ENCODE data around the gene EVA1C. TPM values are rescaled to one million over a fixed set of nuclear protein-coding genes. Genes with fewer than 3 reads are reported as not detected.
"Not testable (repeated sequence)": the region's sequence is repeated elsewhere in the genome, so short reads cannot be mapped to it uniquely, and the experiment has no call there.

Gene EVA1C
- total and polyA plus RNA-seq, 2 donors, result 5.0 to 26.2 TPM

DNA sequence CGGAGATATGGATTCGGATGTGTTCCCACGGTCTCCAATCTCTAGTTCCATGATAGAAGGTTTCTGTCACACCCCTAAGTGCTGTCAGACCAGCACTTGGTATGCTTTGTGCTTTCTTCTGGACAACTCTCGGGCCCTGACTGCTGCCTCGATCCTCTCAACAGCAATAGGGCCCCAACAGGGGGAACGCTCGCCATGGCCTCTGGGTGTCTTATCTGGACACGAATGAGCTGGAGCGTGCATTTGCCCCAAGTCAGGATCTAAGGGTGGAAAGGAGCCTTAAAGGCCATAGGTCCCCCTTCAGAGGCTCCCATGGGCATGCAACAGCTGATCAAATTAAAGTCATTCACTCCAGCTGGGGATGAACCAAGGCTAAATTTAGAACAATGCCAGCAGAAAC, 96.1 kb downstream of the EVA1C start:
- no peak overlapping the region for H3K4me3 ChIP-seq (ENCODE audit: low read length in 2 of 2)
- no peaks in the 10 kb centered on the region for H3K9me3 ChIP-seq (ENCODE audit: control insufficient read depth in 2 of 2, insufficient read depth in 1 of 2, low read length in 1 of 2)
- H3K27ac ChIP-seq (ENCODE audit: low read depth in 1 of 2, low read length in 1 of 2), result no peak overlapping the region
- no peaks in the 10 kb centered on the region for H3K27me3 ChIP-seq (ENCODE audit: control insufficient read depth in 2 of 2, insufficient read depth in 1 of 2, low read length in 1 of 2)
- H3K4me1 ChIP-seq (ENCODE audit: control insufficient read depth in 2 of 2, insufficient read depth in 2 of 2, low read length in 2 of 2), result no peaks in the 10 kb centered on the region
- 98% methylated on average over 9 of the region's 9 CpGs for WGBS
- DNase-seq (ENCODE audit: low read depth in 6 of 9, low spot score in 9 of 9), result no peak
- H3K36me3 ChIP-seq (ENCODE audit: control insufficient read depth in 2 of 2, insufficient read depth in 2 of 2, low read length in 1 of 2), result peaks cover 0 to 3% of the 10 kb centered on the region in 2 donors

DNA sequence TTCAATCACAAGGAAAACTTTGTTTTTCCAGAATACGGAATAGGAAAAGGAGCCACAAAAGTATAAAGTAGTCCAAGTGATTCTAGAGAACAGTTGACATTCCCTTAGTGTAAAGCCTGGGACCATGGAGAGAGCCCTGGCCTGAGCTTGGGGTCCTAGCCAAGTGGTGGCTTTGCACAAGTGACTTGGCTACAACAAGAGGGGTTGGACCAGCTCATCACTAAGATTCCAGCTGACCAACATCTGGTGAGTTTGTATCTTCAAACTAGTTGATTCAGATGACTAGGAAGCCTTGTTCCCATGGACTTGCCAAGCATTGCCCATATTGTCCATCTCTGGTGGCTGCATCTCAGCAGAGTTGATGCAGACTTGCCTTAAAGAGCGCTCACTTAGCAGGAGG, 96.5 kb downstream of the EVA1C start:
- H3K4me1 ChIP-seq (ENCODE audit: control insufficient read depth in 2 of 2, insufficient read depth in 2 of 2, low read length in 2 of 2); H3K27me3 ChIP-seq (ENCODE audit: control insufficient read depth in 2 of 2, insufficient read depth in 1 of 2, low read length in 1 of 2); H3K36me3 ChIP-seq (ENCODE audit: control insufficient read depth in 2 of 2, insufficient read depth in 2 of 2, low read length in 1 of 2); H3K9me3 ChIP-seq (ENCODE audit: control insufficient read depth in 2 of 2, insufficient read depth in 1 of 2, low read length in 1 of 2); H3K27ac ChIP-seq (ENCODE audit: low read depth in 1 of 2, low read length in 1 of 2); H3K4me3 ChIP-seq (ENCODE audit: low read length in 2 of 2); DNase-seq (ENCODE audit: low read depth in 6 of 9, low spot score in 9 of 9): not testable (repeated sequence)
- WGBS, result 96% methylated on average over 2 of the region's 2 CpGs

DNA sequence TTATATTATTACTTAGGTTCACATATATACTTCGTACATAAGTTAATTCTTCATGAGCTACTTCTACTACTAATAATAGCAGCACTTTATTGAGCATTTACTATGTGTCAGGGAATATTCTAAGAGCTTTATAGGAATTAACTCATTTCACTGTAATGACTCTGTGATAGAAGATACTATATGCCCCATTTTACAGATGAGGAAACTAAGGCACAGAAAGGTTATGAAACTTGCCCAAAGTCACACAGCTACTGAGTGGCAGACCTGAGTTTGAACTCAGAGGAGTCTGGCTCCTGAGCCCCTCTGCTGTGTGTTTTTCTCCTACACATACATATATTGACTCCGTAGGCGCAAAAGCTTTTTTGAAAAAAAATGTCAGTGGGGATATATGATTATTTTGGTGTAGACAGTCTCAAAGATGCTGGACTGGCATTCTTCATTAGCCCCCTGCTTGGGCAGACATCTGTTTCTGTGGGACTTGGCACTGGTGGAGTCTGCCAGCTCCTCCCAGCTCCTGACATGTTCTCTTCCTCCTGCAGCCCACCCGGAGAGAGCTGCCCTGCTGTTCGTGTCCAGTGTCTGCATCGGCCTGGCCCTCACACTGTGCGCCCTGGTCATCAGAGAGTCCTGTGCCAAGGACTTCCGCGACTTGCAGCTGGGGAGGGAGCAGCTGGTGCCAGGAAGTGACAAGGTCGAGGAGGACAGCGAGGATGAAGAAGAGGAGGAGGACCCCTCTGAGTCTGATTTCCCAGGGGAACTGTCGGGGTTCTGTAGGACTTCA, 102.0 kb downstream of the EVA1C start:
- no peaks in the 10 kb centered on the region for H3K27me3 ChIP-seq (ENCODE audit: control insufficient read depth in 2 of 2, insufficient read depth in 1 of 2, low read length in 1 of 2)
- no peak overlapping the region for H3K4me3 ChIP-seq (ENCODE audit: low read length in 2 of 2)
- H3K36me3 ChIP-seq (ENCODE audit: control insufficient read depth in 2 of 2, insufficient read depth in 2 of 2, low read length in 1 of 2), result peaks cover 0 to 3% of the 10 kb centered on the region in 2 donors
- no peaks in the 10 kb centered on the region for H3K4me1 ChIP-seq (ENCODE audit: control insufficient read depth in 2 of 2, insufficient read depth in 2 of 2, low read length in 2 of 2)
- WGBS, result 90% methylated on average over 12 of the region's 12 CpGs
- H3K27ac ChIP-seq (ENCODE audit: low read depth in 1 of 2, low read length in 1 of 2), result no peak overlapping the region
- no peaks in the 10 kb centered on the region for H3K9me3 ChIP-seq (ENCODE audit: control insufficient read depth in 2 of 2, insufficient read depth in 1 of 2, low read length in 1 of 2)
- DNase-seq (ENCODE audit: low read depth in 6 of 9, low spot score in 9 of 9), result no peak

DNA sequence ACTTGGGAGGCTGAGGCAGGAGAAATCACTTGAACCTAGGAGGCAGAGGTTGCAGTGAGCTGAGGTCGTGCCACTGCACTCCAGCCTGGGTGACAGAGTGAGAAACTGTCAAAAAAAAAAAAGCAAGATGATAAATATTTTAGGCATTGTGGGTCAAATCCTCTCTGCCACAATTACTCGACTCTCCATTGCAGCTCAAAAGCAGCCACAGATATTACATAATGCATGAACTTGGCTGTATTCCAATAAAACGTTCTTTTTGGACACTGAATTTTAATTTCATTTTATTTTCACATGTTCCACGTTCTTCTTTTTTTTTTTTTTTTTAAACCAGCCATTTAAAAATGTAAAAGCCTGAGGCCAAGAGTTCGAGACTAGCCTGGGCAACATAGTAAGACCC, 103.4 kb downstream of the EVA1C start:
- no peaks in the 10 kb centered on the region for H3K4me1 ChIP-seq (ENCODE audit: control insufficient read depth in 2 of 2, insufficient read depth in 2 of 2, low read length in 2 of 2)
- H3K27me3 ChIP-seq (ENCODE audit: control insufficient read depth in 2 of 2, insufficient read depth in 1 of 2, low read length in 1 of 2), result no peaks in the 10 kb centered on the region
- 48% methylated on average over 5 of the region's 5 CpGs for WGBS
- no peak overlapping the region for H3K4me3 ChIP-seq (ENCODE audit: low read length in 2 of 2)
- no peaks in the 10 kb centered on the region for H3K9me3 ChIP-seq (ENCODE audit: control insufficient read depth in 2 of 2, insufficient read depth in 1 of 2, low read length in 1 of 2)
- no peak for DNase-seq (ENCODE audit: low read depth in 6 of 9, low spot score in 9 of 9)
- H3K27ac ChIP-seq (ENCODE audit: low read depth in 1 of 2, low read length in 1 of 2), result no peak overlapping the region
- H3K36me3 ChIP-seq (ENCODE audit: control insufficient read depth in 2 of 2, insufficient read depth in 2 of 2, low read length in 1 of 2), result no peaks in the 10 kb centered on the region

DNA sequence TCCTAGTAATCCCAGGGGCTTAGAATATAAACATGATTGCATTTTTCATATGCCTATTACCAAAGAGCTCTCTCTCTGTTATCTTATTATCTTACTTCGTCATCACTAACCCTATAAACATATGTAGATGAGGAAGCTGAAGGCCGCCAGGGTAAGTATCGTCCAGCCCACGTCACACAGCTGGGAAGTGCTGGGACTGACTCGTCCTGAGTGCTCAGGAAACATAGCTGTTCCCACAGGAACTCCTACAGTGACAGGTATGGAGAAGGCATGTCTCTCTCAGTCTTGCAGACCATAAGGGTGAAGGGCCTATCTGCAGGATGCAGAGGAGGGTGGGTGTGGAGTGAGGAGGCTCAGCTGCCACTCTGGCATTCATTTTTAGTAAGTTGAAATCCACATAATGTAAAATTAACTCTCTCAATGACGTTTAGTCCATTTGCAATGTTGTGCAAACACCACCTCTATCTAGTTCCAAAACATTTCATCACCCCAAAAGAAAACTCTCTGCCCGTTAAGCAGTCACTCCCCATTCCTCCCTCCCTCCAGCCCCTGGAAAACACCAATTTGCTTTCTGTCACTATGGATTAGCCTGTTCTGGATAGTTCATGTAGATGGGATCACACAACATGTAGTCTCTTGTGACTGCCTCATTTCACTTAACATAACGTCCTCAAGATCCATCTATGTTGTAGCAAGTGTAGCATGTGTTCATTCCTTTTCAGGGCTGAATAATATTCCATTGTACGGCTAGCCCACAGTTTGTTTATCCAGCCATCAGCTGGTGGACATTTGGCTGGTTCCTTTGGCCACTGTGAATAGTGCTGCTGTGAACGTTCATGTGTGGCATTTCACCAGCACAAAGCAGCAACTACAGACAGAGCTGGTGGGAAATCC, 104.5 kb downstream of the EVA1C start:
- Histone ChIP-seq H3K9me3 (ENCODE audit: control insufficient read depth in 2 of 2, insufficient read depth in 1 of 2, low read length in 1 of 2) (no peaks in the 10 kb centered on the region), H3K36me3 (ENCODE audit: control insufficient read depth in 2 of 2, insufficient read depth in 2 of 2, low read length in 1 of 2) (no peaks in the 10 kb centered on the region), H3K4me3 (ENCODE audit: low read length in 2 of 2) (no peak overlapping the region), H3K27me3 (ENCODE audit: control insufficient read depth in 2 of 2, insufficient read depth in 1 of 2, low read length in 1 of 2) (no peaks in the 10 kb centered on the region), H3K4me1 (ENCODE audit: control insufficient read depth in 2 of 2, insufficient read depth in 2 of 2, low read length in 2 of 2) (no peaks in the 10 kb centered on the region), H3K27ac (ENCODE audit: low read depth in 1 of 2, low read length in 1 of 2) (no peak overlapping the region)
- 77% methylated on average over 10 of the region's 10 CpGs for WGBS
- no peak for DNase-seq (ENCODE audit: low read depth in 6 of 9, low spot score in 9 of 9)

DNA sequence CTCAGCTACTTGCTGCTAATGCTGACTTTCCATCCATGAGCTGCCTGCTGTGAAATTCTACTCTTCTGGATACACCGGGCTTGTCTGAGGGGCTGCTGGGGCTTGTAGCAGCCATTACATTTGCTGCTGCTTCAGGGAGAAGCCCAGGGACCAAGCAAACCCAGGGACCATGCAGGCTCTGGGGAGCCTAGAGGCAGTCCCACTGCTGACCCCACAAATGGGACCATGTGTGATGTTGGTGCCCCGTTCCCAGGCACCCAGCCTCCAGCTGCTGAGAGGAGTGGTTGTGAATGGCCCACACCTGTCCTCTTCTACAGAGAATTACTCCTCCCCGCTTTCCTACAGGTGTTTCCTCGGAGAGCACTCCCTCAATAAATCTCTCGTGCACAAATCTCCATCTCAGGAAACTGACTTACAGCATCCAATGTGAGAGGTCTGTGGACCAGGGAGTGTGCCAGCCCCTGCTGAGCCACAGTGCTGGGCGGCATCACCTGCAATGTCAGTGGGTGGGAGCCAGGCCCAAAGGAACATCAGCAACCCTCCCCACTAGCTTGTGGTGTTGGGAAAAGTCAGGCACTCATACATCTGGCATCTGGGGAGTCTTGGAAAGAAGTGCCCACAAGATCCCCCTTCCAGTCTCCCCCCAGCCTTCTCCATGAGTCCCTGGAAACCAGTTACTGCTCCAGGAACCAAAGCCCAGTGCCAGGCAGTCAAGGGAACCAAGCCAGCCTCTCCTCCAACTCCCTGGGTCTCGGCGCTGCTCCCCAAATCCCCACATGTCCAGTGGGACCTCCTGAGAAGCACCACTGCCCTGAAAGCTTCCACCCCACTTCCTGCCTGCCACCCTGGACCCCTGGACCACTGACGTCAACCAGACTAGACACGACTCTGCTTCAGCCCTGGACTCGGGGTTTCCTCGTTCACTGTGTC, 107.7 kb downstream of the EVA1C start:
- no peak overlapping the region for H3K4me3 ChIP-seq (ENCODE audit: low read length in 2 of 2)
- 90% methylated on average over 12 of the region's 12 CpGs for WGBS
- no peaks in the 10 kb centered on the region for H3K9me3 ChIP-seq (ENCODE audit: control insufficient read depth in 2 of 2, insufficient read depth in 1 of 2, low read length in 1 of 2)
- no peaks in the 10 kb centered on the region for H3K36me3 ChIP-seq (ENCODE audit: control insufficient read depth in 2 of 2, insufficient read depth in 2 of 2, low read length in 1 of 2)
- no peak overlapping the region for H3K27ac ChIP-seq (ENCODE audit: low read depth in 1 of 2, low read length in 1 of 2)
- no peak for DNase-seq (ENCODE audit: low read depth in 6 of 9, low spot score in 9 of 9)
- no peaks in the 10 kb centered on the region for H3K27me3 ChIP-seq (ENCODE audit: control insufficient read depth in 2 of 2, insufficient read depth in 1 of 2, low read length in 1 of 2)
- peaks cover 0 to 5% of the 10 kb centered on the region in 2 donors for H3K4me1 ChIP-seq (ENCODE audit: control insufficient read depth in 2 of 2, insufficient read depth in 2 of 2, low read length in 2 of 2)

DNA sequence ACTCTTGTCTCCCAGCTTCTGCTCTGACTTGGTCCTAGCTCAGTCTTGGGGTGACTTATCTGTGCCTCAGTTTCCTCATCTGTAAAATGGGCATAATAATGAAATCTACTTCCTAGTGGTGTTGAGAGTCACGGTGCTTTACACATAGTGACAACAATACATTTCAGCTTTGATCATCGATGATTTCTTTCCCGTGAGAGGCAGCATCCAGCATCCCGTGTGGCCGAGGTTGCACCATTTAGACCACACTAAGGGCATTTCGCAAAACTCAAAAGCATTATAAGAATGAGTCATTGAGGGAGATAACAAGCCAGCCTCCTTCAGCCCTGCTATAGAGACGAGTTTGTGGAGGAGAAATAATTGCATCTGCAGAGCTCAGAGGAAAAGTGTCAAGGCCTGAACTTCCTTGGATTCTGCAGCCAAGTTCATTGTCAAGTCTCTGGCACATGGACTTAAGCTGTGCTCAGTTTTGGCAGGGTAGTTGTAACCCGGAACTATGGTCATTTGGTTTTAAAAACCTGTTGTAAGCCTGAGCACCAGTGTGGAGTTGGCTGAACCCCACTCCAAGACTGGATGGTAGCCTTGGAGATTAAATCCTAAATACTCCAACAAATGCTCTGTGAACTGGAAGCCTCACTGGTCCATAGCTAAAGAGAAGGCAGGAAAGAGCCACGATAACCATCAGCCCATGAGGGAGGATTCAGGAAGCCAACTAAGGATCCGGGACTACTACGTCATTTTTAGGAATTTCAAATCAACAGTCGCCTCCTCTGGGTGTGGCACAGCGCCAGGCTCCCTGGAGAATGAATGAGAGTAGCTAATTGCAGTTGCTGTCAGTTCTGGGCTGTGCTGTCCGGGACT, 108.6 kb downstream of the EVA1C start:
- Histone ChIP-seq H3K36me3 (ENCODE audit: control insufficient read depth in 2 of 2, insufficient read depth in 2 of 2, low read length in 1 of 2) (no peaks in the 10 kb centered on the region), H3K4me3 (ENCODE audit: low read length in 2 of 2) (no peak overlapping the region), H3K27me3 (ENCODE audit: control insufficient read depth in 2 of 2, insufficient read depth in 1 of 2, low read length in 1 of 2) (no peaks in the 10 kb centered on the region), H3K4me1 (ENCODE audit: control insufficient read depth in 2 of 2, insufficient read depth in 2 of 2, low read length in 2 of 2) (peaks cover 0 to 6% of the 10 kb centered on the region in 2 donors), H3K9me3 (ENCODE audit: control insufficient read depth in 2 of 2, insufficient read depth in 1 of 2, low read length in 1 of 2) (no peaks in the 10 kb centered on the region), H3K27ac (ENCODE audit: low read depth in 1 of 2, low read length in 1 of 2) (peak overlapping the region in 1 of 2 donors; percentile 1)
- no peak for DNase-seq (ENCODE audit: low read depth in 6 of 9, low spot score in 9 of 9)
- WGBS, result 93% methylated on average over 14 of the region's 14 CpGs

DNA sequence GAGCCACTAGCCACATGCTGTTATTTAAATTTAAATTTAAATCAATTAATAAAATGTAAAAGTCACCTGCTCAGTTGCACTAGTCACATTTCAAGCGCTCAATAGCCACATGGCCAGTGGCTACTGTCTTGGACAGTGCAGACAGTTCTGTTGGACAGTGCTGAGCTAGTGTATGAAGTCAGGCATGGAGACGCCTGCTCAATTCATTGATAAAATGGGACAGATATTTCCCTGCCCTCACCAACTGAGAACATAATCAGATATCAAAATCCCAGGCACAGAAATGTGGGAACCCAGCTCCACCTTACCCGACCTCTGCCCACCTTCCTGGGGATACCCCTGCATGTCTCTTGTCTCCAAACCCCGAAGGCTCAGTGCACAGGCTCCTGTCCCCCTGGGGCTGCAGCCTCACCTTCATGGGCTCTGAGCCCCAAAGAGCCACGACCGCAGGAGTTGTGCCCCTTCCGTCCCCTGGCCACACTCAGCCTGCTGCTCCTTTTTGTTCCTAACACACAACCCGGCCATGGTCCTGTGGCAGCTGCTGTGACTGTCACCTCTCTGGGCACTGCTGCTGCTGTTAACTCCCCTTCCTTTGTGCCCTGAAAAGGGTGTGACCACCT, 109.3 kb downstream of the EVA1C start:
- 96% methylated on average over 8 of the region's 8 CpGs for WGBS
- DNase-seq (ENCODE audit: low read depth in 6 of 9, low spot score in 9 of 9), result no peak

More for the DNA sequence above, 109.3 kb downstream of the EVA1C start:
- Histone ChIP-seq H3K4me3 (ENCODE audit: low read length in 2 of 2) (no peak overlapping the region), H3K27ac (ENCODE audit: low read depth in 1 of 2, low read length in 1 of 2) (no peak overlapping the region), H3K36me3 (ENCODE audit: control insufficient read depth in 2 of 2, insufficient read depth in 2 of 2, low read length in 1 of 2) (no peaks in the 10 kb centered on the region), H3K9me3 (ENCODE audit: control insufficient read depth in 2 of 2, insufficient read depth in 1 of 2, low read length in 1 of 2) (no peaks in the 10 kb centered on the region), H3K27me3 (ENCODE audit: control insufficient read depth in 2 of 2, insufficient read depth in 1 of 2, low read length in 1 of 2) (no peaks in the 10 kb centered on the region), H3K4me1 (ENCODE audit: control insufficient read depth in 2 of 2, insufficient read depth in 2 of 2, low read length in 2 of 2) (peaks cover 0 to 6% of the 10 kb centered on the region in 2 donors)
